Neural crest cell (in vitro differentiated cells): ENCODE measurements around the gene SPTBN4. TPM values are rescaled to one million over a fixed set of nuclear protein-coding genes. Genes with fewer than 3 reads are reported as not detected.
"Not testable (repeated sequence)": the region's sequence is repeated elsewhere in the genome, so short reads cannot be mapped to it uniquely, and the experiment has no call there.

Experiments used
- DNase-seq: peaks from one replicate; pipeline ENCODE4 v3.0.0; 2021; ENCODE audit warnings: low read depth, mixed read lengths, low spot score
- H3K27ac Mint-ChIP-seq: one replicate; pipeline ENCODE4 v1.8.0; 2021; ENCODE audit warnings: mild to moderate bottlenecking, mixed read lengths; ENCODE audit not compliant: unreplicated experiment
- H3K27me3 Mint-ChIP-seq: 2 replicates; pipeline ENCODE4 v1.8.0; 2021; ENCODE audit warnings: low read depth, mild to moderate bottlenecking, mixed read lengths
- H3K36me3 Mint-ChIP-seq: 2 replicates; pipeline ENCODE4 v1.8.0; 2021; ENCODE audit warnings: low read depth, mild to moderate bottlenecking, mixed read lengths
- H3K4me1 Mint-ChIP-seq: 2 replicates; pipeline ENCODE4 v1.8.0; 2021; ENCODE audit warnings: mixed read lengths
- H3K4me3 Mint-ChIP-seq: one replicate; pipeline ENCODE4 v1.8.0; 2021; ENCODE audit warnings: mild to moderate bottlenecking, mixed read lengths
- H3K9me3 Mint-ChIP-seq: 2 replicates; pipeline ENCODE4 v1.8.0; 2021; ENCODE audit warnings: mixed read lengths
- total RNA-seq: library from RNA; stranded (reverse); gene quantifications from 2 replicates; pipeline ENCODE4 v1.2.1, GENCODE V29; 2021
- TF ChIP-seq, protein P1 (sequence below): fragments of 200-600 bp; sonication (generic); conservative IDR thresholded peaks from 2 replicates; pipeline ENCODE4 v1.5.0; 2021; ENCODE audit warnings: antibody characterized with exemption, mild to moderate bottlenecking

The SPTBN4 gene
- total RNA-seq, 1 donor from 2014 or later: 0.40 TPM

DNA sequence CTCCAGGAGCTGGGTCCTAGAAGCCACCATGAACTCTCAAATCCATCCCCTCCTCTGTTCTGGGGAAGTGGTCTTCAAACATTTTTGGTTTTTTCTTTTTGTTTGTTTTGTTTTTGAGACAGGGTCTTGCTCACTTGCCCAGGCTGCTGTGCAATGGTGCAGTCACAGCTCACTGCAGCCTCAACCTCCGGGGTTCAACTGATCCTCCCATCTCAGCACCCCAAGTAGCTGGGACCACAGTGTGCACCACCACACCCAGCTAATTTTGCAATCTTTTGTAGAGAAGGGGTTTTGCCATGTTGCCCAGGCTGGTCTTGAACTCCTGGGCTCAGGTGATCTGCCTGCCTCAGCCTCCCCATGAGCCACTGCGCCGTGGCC is 8.2 kb upstream of the SPTBN4 start:
- no peak for DNase-seq
- H3K4me3 Mint-ChIP-seq: no peak overlapping the region
- H3K36me3 Mint-ChIP-seq: no peaks in the 10 kb centered on the region
- H3K27ac Mint-ChIP-seq: no peak overlapping the region
- H3K9me3 Mint-ChIP-seq: no peaks in the 10 kb centered on the region
- H3K27me3 Mint-ChIP-seq: peaks cover 3% of the 10 kb centered on the region
- no peaks in the 10 kb centered on the region for H3K4me1 Mint-ChIP-seq
- TF ChIP-seq, protein P1, sequence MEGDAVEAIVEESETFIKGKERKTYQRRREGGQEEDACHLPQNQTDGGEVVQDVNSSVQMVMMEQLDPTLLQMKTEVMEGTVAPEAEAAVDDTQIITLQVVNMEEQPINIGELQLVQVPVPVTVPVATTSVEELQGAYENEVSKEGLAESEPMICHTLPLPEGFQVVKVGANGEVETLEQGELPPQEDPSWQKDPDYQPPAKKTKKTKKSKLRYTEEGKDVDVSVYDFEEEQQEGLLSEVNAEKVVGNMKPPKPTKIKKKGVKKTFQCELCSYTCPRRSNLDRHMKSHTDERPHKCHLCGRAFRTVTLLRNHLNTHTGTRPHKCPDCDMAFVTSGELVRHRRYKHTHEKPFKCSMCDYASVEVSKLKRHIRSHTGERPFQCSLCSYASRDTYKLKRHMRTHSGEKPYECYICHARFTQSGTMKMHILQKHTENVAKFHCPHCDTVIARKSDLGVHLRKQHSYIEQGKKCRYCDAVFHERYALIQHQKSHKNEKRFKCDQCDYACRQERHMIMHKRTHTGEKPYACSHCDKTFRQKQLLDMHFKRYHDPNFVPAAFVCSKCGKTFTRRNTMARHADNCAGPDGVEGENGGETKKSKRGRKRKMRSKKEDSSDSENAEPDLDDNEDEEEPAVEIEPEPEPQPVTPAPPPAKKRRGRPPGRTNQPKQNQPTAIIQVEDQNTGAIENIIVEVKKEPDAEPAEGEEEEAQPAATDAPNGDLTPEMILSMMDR: no peak

DNA sequence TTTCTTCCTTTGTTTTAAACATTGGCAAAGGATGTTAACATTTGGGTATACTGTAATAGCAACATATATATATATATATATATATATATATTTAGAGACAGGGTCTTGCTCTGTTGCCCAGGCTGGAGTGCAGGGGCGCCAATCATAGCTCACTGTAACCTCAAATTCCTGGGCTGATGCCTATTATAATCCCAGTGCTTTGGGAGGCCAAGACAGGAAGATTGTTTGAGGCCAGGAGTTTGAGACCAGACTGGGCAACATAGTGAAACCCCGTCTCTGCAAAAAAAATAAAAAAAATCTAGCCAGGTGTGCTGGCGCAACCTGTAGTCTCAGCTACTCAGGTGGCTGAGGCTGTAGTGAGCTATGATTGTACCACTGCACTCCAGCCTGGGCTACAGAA is 6.6 kb upstream of the SPTBN4 start:
- DNase-seq: no peak
- TF ChIP-seq, protein P1: no peak
- Mint-ChIP-seq H3K27ac (no peak overlapping the region), H3K4me3 (no peak overlapping the region), H3K9me3 (no peaks in the 10 kb centered on the region), H3K4me1 (peaks cover 3% of the 10 kb centered on the region), H3K27me3 (peaks cover 13% of the 10 kb centered on the region), H3K36me3 (no peaks in the 10 kb centered on the region)

DNA sequence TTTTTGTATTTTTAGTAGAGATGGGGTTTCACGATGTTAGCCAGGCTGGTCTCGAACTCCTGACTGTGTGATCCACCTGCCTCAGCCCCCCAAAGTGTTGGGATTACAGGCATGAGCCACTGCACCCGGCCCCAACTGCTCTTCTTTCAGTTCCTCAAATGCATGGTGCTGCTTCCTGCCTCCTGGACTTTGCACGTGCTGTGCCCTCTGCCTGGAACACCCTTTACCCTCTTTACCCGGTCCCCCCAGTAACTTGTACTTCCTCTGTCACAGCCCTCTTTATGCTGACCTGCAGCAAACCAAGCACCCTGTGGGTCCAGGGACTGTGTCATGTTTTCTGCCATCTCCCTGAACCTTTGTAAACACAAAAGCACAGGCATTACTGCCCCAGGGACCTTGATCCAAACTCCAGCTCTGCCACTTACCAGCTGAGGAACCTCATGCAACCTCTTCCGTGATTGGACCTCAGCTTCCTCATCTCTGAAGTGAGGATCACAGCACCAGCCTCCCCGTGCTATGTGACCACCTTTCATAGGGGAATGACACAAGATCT is 5.1 kb upstream of the SPTBN4 start:
- Mint-ChIP-seq H3K36me3 (no peaks in the 10 kb centered on the region), H3K27me3 (peaks cover 28% of the 10 kb centered on the region), H3K9me3 (no peaks in the 10 kb centered on the region), H3K27ac (peak overlapping the region; percentile 58), H3K4me1 (peaks cover 18% of the 10 kb centered on the region), H3K4me3 (no peak overlapping the region)
- no peak for DNase-seq
- TF ChIP-seq, protein P1: no peak

DNA sequence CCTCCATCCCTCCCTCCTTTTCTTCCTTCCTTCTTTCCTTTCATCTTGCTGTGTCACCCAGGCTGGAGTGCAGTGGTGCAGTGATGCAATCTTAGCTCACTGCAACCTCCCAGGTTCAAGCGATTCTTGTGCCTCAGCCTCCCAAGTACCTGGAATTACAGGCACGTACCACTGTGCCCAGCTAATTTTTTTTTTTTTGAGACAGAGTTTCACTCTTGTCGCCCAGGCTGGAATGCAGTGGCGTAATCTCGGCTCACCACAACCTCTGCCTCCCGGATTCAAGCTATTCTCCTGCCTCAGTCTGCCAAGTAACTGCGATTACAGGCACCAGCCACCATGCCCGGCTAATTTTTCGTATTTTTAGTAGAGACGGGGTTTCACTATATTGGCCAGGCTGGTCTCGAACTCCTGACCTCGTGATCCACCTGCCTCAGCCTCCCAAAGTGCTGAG is 3.2 kb upstream of the SPTBN4 start:
- not testable (repeated sequence) for H3K36me3 Mint-ChIP-seq, H3K27ac Mint-ChIP-seq, H3K9me3 Mint-ChIP-seq, H3K4me3 Mint-ChIP-seq, DNase-seq
- peaks cover 41% of the 10 kb centered on the region for H3K27me3 Mint-ChIP-seq
- peaks cover 19% of the 10 kb centered on the region for H3K4me1 Mint-ChIP-seq

DNA sequence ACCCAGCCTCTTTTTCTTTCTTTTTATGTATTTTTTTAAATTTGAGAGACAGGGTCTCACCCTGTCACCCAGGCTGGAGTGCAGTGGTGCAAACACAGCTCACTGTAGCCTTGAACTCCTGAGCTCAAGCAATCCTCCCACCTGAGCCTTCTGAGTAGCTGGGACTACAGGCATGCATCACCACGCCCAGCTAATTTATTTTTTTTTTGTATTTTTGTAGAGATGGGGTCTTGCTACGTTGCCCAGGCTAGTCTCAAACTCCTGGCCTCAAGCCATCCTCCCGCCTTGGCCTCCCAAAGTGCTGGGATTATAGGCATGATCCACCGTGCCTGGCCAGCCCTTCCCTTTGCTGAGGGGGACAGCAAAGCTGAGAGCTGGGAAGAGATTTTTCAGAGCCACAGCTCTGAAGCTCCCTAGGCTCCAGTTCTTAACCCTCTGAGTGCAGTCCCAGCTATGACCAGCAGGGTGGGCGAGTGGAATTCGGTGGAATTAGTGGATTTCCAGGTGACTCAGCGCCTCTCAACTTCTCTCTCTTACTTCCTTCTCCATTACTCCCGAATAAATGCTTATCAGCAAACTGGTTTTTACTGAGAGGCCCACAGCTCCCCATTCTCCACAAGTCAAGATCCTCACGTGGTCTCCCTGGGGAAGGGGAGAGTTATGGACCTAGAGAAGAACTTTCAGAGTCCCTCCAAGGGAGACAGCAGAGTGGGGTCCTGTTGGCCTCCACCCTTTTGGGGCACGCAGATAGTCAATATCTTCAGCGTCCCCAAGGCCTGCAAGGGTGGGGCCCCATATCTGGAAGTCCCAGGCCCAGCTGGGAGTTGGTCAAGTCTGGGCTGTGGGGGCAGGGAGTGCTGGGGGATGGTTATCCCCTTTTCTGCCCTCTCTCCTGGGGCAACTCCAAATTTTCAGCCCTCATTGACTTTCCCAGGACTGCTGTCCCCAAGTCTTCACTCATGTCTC is 2.5 kb upstream of the SPTBN4 start:
- H3K4me3 Mint-ChIP-seq: peak overlapping the region; percentile 69
- no peaks in the 10 kb centered on the region for H3K9me3 Mint-ChIP-seq
- TF ChIP-seq, protein P1: peak; percentile 81
- H3K27ac Mint-ChIP-seq: no peak overlapping the region
- peak; percentile 84 for DNase-seq
- peaks cover 19% of the 10 kb centered on the region for H3K4me1 Mint-ChIP-seq
- H3K36me3 Mint-ChIP-seq: no peaks in the 10 kb centered on the region
- peaks cover 48% of the 10 kb centered on the region for H3K27me3 Mint-ChIP-seq

DNA sequence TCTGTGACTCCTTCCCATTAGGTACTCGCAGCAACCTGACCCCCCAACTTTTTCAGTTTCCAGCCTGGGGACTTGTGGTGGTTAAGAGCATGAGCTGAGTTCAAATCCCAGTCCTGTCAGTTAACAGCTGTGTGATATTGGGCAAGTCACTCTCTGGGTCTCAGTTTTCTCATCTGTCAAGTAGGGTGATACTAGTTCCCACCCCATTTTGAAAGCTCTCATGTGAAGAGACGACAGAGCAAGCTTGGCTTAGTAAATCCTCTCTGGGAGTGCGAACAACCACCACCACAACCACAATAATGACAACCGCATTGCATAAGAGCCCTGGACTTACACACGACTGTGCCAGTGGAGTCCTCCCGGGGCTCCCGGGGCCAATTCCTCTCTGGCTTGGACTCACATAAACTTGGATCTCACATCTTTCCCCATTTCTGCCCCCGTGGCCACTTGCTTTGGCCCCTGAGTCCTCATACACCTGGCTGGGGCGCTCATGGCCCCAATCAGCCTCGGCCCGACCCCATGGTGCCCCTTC is 1.7 kb upstream of the SPTBN4 start:
- peak overlapping the region; percentile 88 for H3K4me3 Mint-ChIP-seq
- no peak overlapping the region for H3K27ac Mint-ChIP-seq
- H3K4me1 Mint-ChIP-seq: peaks cover 19% of the 10 kb centered on the region
- no peak for DNase-seq
- TF ChIP-seq, protein P1: no peak
- peaks cover 48% of the 10 kb centered on the region for H3K27me3 Mint-ChIP-seq
- H3K36me3 Mint-ChIP-seq: no peaks in the 10 kb centered on the region
- H3K9me3 Mint-ChIP-seq: no peaks in the 10 kb centered on the region
